ENCODE results near the gene ADAMTS18.

- no peak for TF ChIP-seq CTCF (conservative IDR thresholded peaks at IDR 0.05; ENCODE audit: low read length)
- TF ChIP-seq EZH2phosphoT487 (IDR thresholded peaks at IDR 0.05; ENCODE audit: borderline replicate concordance, low read depth, low read length) = no peak
These were observed 128.8 kb downstream of the ADAMTS18 start for GRCh38 chr16:77306075-77306474.

All from OCI-LY7 (cell line).